Measurements from ENCODE around the gene IL18BP. TPM values are rescaled to one million over a fixed set of nuclear protein-coding genes. Genes with fewer than 3 reads are reported as not detected.

The IL18BP gene
- total RNA-seq, 1 experiment from 2014 or later: 2.2 TPM

DNA sequence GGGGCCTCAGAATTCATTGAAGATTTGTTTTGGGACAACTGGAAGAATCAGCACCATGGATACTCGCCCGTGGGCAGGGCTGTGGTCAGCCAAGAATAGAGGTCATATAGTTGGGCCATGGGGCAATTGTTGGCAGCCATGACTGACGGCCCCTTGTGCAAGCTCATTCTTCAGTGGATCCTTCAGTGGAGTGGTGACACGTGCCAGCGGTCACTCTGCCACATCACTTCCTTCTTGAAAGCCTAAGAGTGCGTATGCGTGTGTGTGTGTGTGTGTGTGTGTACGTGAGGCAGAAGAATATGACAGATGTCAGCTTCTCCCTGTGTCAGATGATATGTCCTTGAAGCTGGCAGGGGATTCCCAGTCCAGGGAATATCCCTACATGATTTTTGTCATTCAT, 1.8 kb upstream of the IL18BP start:
- DNase-seq (ENCODE audit: low read depth): no peak

DNA sequence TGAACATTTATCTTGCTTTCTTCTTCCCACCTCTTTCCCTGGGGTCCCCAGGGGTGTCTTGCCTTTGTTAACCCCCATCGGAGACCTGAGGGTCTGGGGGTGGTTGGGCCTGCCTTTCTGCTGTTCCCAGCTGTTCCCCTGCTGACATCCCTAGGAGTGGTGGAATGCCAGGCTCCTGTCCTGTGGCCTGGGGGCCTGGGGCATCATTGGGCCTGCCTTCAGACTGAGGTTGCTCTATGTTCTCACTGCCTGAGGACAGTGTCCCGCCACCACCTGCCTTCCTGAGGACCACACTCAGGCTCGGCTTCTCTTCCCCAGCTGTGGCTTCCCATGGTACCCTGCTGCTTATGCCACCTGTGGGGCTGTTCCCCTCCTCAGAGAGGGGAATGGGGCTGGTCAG, 1.1 kb upstream of the IL18BP start:
- no peak for DNase-seq (ENCODE audit: low read depth)

- DNase-seq (ENCODE audit: low read depth): no peak
Observed at GRCh38 chr11:71998061-71998460, 648 bp upstream of the IL18BP start.

DNA sequence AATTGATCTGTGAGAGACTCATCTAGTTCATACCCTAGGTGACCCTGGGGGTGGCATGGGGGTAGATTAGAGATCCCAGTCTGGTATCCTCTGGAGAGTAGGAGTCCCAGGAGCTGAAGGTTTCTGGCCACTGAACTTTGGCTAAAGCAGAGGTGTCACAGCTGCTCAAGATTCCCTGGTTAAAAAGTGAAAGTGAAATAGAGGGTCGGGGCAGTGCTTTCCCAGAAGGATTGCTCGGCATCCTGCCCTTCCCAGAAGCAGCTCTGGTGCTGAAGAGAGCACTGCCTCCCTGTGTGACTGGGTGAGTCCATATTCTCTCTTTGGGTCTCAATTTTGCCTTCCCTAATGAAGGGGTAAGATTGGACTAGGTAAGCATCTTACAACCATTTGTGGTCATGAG, 653 bp downstream of the IL18BP start:
- peak; percentile 42 for DNase-seq (ENCODE audit: low read depth)

DNA sequence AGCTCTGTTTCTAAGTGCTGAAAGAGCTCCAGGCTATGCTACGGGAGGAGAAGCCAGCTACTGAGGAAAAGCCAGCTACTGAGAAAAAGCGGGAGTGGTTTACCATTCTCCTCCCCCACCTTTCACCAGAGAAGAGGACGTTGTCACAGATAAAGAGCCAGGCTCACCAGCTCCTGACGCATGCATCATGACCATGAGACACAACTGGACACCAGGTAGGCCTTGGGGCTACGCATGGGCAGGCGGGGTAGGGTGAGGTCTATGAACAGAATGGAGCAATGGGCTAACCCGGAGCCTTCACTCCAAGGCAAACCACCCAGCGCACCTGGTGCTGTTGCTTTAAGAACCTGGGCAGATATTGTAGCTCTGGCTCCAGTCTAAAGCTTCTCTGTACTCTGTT, 1.1 kb downstream of the IL18BP start:
- no peak for DNase-seq (ENCODE audit: low read depth)

- no peak for DNase-seq (ENCODE audit: low read depth)
Observed at GRCh38 chr11:72000202-72000867, 1.6 kb downstream of the IL18BP start.

- DNase-seq (ENCODE audit: low read depth): no peak
Observed at GRCh38 chr11:72001285-72001684, 2.6 kb downstream of the IL18BP start.

DNA sequence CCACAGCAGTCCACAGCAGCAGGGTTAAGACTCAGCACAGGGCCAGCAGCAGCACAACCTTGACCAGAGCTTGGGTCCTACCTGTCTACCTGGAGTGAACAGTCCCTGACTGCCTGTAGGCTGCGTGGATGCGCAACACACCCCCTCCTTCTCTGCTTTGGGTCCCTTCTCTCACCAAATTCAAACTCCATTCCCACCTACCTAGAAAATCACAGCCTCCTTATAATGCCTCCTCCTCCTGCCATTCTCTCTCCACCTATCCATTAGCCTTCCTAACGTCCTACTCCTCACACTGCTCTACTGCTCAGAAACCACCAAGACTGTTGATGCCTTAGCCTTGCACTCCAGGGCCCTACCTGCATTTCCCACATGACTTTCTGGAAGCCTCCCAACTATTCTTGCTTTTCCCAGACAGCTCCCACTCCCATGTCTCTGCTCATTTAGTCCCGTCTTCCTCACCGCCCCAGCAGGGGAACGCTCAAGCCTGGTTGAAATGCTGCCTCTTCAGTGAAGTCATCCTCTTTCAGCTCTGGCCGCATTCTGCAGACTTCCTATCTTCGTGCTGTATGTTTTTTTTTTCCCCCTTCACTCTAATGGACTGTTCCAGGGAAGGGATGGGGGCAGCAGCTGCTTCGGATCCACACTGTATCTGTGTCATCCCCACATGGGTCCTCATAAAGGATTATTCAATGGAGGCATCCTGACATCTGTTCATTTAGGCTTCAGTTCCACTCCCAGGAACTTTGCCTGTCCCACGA, 3.3 kb downstream of the IL18BP start:
- no peak for DNase-seq (ENCODE audit: low read depth)

DNA sequence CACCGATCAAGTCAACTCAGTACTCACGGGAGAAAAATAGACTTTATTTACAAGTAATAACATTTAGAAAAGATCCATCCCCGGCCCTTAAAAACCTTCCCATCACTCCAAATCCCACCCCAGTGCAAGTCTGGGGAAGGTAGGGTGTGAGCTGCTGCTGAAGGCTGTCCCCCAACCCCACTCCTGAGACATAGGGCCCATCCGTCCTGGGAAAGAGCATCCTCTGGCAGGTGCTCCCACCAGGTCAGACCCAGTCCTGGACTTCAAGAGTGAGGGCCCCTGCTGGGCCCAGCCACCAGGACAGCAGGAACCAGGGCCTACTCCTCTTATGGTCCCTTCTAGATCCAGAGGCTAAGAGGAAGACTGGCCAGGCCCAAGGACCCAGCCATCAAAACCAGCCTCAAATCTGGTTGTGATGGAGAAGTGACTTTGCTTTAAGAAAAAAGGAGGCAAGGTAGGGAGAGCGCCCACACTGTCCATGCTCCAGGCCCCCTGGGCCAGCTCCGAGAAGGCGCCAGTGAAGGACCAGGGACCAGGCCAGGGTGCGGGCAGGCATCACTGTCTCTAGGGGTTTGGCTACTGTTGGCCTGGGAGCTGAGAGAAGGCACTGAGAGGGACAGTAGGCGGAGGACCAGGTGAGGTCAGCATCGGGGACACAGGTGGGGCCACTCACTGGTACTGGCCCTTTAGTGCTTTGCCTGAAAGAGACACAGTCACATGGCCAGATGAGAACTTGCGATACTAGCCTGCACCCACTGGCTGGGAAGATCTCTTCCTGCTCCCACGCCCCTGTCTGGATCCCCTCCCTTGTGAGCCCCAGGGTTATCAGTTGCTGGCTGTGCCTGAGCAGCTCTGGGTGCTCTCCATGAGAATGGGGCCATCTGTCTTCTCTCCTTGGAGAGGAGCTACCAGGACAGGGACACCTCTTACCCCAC, 4.4 kb downstream of the IL18BP start:
- no peak for DNase-seq (ENCODE audit: low read depth)

GRCh38 chr11:72003776-72004171, 5.1 kb downstream of the IL18BP start:
- DNase-seq (ENCODE audit: low read depth): no peak

- DNase-seq (ENCODE audit: low read depth): no peak
Observed at GRCh38 chr11:72004515-72005346, 6.0 kb downstream of the IL18BP start.

- DNase-seq (ENCODE audit: low read depth): no peak
Observed at GRCh38 chr11:72005347-72006260, 6.9 kb downstream of the IL18BP start.

- DNase-seq (ENCODE audit: low read depth): no peak
Observed at GRCh38 chr11:72006309-72007088, 7.8 kb downstream of the IL18BP start.

DNA sequence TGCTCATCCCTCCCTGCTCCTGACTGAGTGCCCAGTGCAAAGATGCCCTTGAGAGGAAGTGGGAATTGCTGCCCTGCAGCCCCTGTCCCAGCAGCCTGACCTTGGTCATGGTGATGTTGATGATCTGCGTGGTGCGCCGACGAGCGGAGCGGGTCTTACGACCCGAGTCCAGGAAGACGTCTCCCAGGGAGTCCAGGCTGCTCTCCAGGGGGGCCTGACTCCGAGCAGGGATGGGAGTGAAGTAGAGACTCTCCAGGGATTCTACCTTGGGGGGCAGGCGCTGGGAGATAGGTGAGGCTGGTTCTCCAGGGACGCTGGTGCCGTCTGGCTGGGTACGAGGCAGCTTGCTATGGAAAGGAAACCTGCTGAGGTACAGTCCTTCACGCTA, 8.4 kb downstream of the IL18BP start:
- no peak for DNase-seq (ENCODE audit: low read depth)

- DNase-seq (ENCODE audit: low read depth): no peak
Observed at GRCh38 chr11:72007587-72007986, 8.9 kb downstream of the IL18BP start.

GRCh38 chr11:72008728-72009127, 10.0 kb downstream of the IL18BP start:
- no peak for DNase-seq (ENCODE audit: low read depth)

GRCh38 chr11:72009156-72009555, 10.4 kb downstream of the IL18BP start:
- no peak for DNase-seq (ENCODE audit: low read depth)

- no peak for DNase-seq (ENCODE audit: low read depth)
Observed at GRCh38 chr11:72010529-72011233, 12.0 kb downstream of the IL18BP start.

GRCh38 chr11:72012091-72012630, 13.5 kb downstream of the IL18BP start:
- DNase-seq (ENCODE audit: low read depth): no peak
